SK-N-SH treated with all-trans-retinoic acid at 6 μM for 48 hours (cell line): Measurements from ENCODE around the gene ZNF619.

ENCODE experiments used
- ATAC-seq: fragments of 200-7000 bp; cut with Tn5 transposase; 3 replicates; pipeline ENCODE4 v1.9.1; 2020; ENCODE audit warnings: mild to moderate bottlenecking, moderate library complexity
- ARNTL ChIP-seq: fragments of 450-650 bp; formaldehyde crosslinking; IDR thresholded peaks from 2 replicates; pipeline ENCODE4 v1.5.0; 2020; ENCODE audit warnings: low read depth, mild to moderate bottlenecking, moderate library complexity, borderline replicate concordance
- BACH2 ChIP-seq: fragments of 250-450 bp; sonication (Bioruptor Pico); IDR thresholded peaks from 2 replicates; pipeline ENCODE4 v1.9.0; 2021; ENCODE audit warnings: mild to moderate bottlenecking, borderline replicate concordance
- CREB5 ChIP-seq: fragments of 250-450 bp; sonication (Bioruptor Pico); IDR thresholded peaks from 2 replicates; pipeline ENCODE4 v1.5.1; 2020; ENCODE audit warnings: low read depth, mild to moderate bottlenecking, moderate library complexity
- CSDC2 ChIP-seq: fragments of 250-450 bp; sonication (Bioruptor Pico); IDR thresholded peaks from 2 replicates; pipeline ENCODE4 v1.5.0; 2020; ENCODE audit warnings: mild to moderate bottlenecking, moderate library complexity
- CSRNP3 ChIP-seq: fragments of 250-450 bp; sonication (Bioruptor Pico); IDR thresholded peaks from 2 replicates; pipeline ENCODE4 v1.5.1; 2021; ENCODE audit warnings: mild to moderate bottlenecking, moderate library complexity
- ESRRG ChIP-seq: fragments of 250-450 bp; sonication (Bioruptor Pico); IDR thresholded peaks from 2 replicates; pipeline ENCODE4 v1.6.1; 2021; ENCODE audit warnings: mild to moderate bottlenecking
- GLIS3 ChIP-seq: fragments of 250-450 bp; sonication (Bioruptor Pico); IDR thresholded peaks from 2 replicates; pipeline ENCODE4 v1.5.0; 2020; ENCODE audit warnings: mild to moderate bottlenecking, moderate library complexity
- ISL1 ChIP-seq: fragments of 250-450 bp; sonication (Bioruptor Pico); IDR thresholded peaks from 2 replicates; pipeline ENCODE4 v2.1.2; 2022; ENCODE audit warnings: mild to moderate bottlenecking, moderate library complexity
- OSR1 ChIP-seq: fragments of 250-450 bp; sonication (Bioruptor Pico); IDR thresholded peaks from 2 replicates; pipeline ENCODE4 v1.8.0; 2022; ENCODE audit warnings: moderate library complexity, mild to moderate bottlenecking, inconsistent platforms
- PATZ1 ChIP-seq: fragments of 250-450 bp; sonication (Bioruptor Pico); IDR thresholded peaks from 2 replicates; pipeline ENCODE4 v1.8.0; 2020; ENCODE audit warnings: mild to moderate bottlenecking, moderate library complexity, borderline replicate concordance
- POU6F1 ChIP-seq: fragments of 250-450 bp; sonication (Bioruptor Pico); IDR thresholded peaks from 2 replicates; pipeline ENCODE4 v1.8.0; 2021; ENCODE audit warnings: low read depth, mild to moderate bottlenecking, moderate library complexity, borderline replicate concordance
- PPARA ChIP-seq: fragments of 250-450 bp; sonication (Bioruptor Pico); IDR thresholded peaks from 2 replicates; pipeline ENCODE4 v1.5.0; 2020; ENCODE audit warnings: mild to moderate bottlenecking, borderline replicate concordance
- RARB ChIP-seq: fragments of 250-450 bp; sonication (Bioruptor Pico); IDR thresholded peaks from 2 replicates; pipeline ENCODE4 v1.8.0; 2021; ENCODE audit warnings: mild to moderate bottlenecking, moderate library complexity
- SNAI2 ChIP-seq: fragments of 250-450 bp; sonication (Bioruptor Pico); IDR thresholded peaks from 2 replicates; pipeline ENCODE4 v1.5.0; 2020; ENCODE audit warnings: mild to moderate bottlenecking, moderate library complexity
- TCF4 ChIP-seq: fragments of 250-450 bp; sonication (Bioruptor Pico); IDR thresholded peaks from 2 replicates; pipeline ENCODE4 v1.8.0; 2021; ENCODE audit warnings: mild to moderate bottlenecking, moderate library complexity, borderline replicate concordance
- TOX ChIP-seq: fragments of 250-450 bp; sonication (Bioruptor Pico); IDR thresholded peaks from 2 replicates; pipeline ENCODE4 v1.8.0; 2021; ENCODE audit warnings: mild to moderate bottlenecking, moderate library complexity, borderline replicate concordance
- TSHZ2 ChIP-seq: fragments of 250-450 bp; sonication (Bioruptor Pico); IDR thresholded peaks from 2 replicates; pipeline ENCODE4 v1.5.0; 2020; ENCODE audit warnings: mild to moderate bottlenecking, moderate library complexity
- ZC3H10 ChIP-seq: fragments of 250-450 bp; sonication (Bioruptor Pico); IDR thresholded peaks from 2 replicates; pipeline ENCODE4 v1.5.1; 2021; ENCODE audit warnings: mild to moderate bottlenecking, moderate library complexity
- ZFP3 ChIP-seq: fragments of 250-450 bp; sonication (Bioruptor Pico); IDR thresholded peaks from 2 replicates; pipeline ENCODE4 v1.5.0; 2020; ENCODE audit warnings: mild to moderate bottlenecking, moderate library complexity
- ZFP30 ChIP-seq: fragments of 450-650 bp; formaldehyde crosslinking; IDR thresholded peaks from 2 replicates; pipeline ENCODE4 v1.5.0; 2022; ENCODE audit warnings: mild to moderate bottlenecking, moderate library complexity
- ZNF565 ChIP-seq: fragments of 450-650 bp; formaldehyde crosslinking; conservative IDR thresholded peaks from 2 replicates; pipeline ENCODE4 v1.5.0; 2020; ENCODE audit warnings: low read depth, mild to moderate bottlenecking, moderate library complexity
- ZNF70 ChIP-seq: fragments of 450-650 bp; formaldehyde crosslinking; IDR thresholded peaks from 2 replicates; pipeline ENCODE4 v1.5.0; 2020; ENCODE audit warnings: mild to moderate bottlenecking, moderate library complexity
- ZNF8 ChIP-seq: fragments of 450-650 bp; formaldehyde crosslinking; IDR thresholded peaks from 2 replicates; pipeline ENCODE4 v1.5.0; 2020; ENCODE audit warnings: mild to moderate bottlenecking, moderate library complexity

Gene ZNF619

GRCh38 chr3:40452057-40452456 lies 24.9 kb upstream of the ZNF619 start:
- no peak for ATAC-seq
- TF ChIP-seq BACH2 (CRISPR knock-in tag): no peak
- no peak for TF ChIP-seq PATZ1 (CRISPR knock-in tag)
- TF ChIP-seq CSRNP3 (CRISPR knock-in tag): no peak
- TF ChIP-seq ZFP3 (CRISPR knock-in tag): no peak
- TF ChIP-seq TSHZ2 (CRISPR knock-in tag): no peak
- no peak for TF ChIP-seq ZNF8 (CRISPR knock-in tag)
- TF ChIP-seq PPARA (CRISPR knock-in tag): no peak
- no peak for TF ChIP-seq POU6F1 (CRISPR knock-in tag)
- no peak for TF ChIP-seq CSDC2 (CRISPR knock-in tag)
- no peak for TF ChIP-seq OSR1 (CRISPR knock-in tag)
- no peak for TF ChIP-seq ZC3H10 (CRISPR knock-in tag)
- TF ChIP-seq GLIS3 (CRISPR knock-in tag): no peak
- TF ChIP-seq RARB (CRISPR knock-in tag): no peak
- no peak for TF ChIP-seq ARNTL (CRISPR knock-in tag)
- TF ChIP-seq TCF4 (CRISPR knock-in tag): no peak
- TF ChIP-seq ESRRG (CRISPR knock-in tag): no peak
- no peak for TF ChIP-seq TOX (CRISPR knock-in tag)
- TF ChIP-seq ZNF565 (CRISPR knock-in tag): no peak

- TF ChIP-seq ZNF8 (CRISPR knock-in tag): no peak
- TF ChIP-seq ZNF70 (CRISPR knock-in tag): no peak
- TF ChIP-seq ZNF565 (CRISPR knock-in tag): no peak
- TF ChIP-seq ISL1 (CRISPR knock-in tag): no peak
- TF ChIP-seq BACH2 (CRISPR knock-in tag): no peak
- no peak for TF ChIP-seq CREB5 (CRISPR knock-in tag)
- TF ChIP-seq CSDC2 (CRISPR knock-in tag): no peak
- TF ChIP-seq PATZ1 (CRISPR knock-in tag): no peak
- no peak for TF ChIP-seq ZFP30
- no peak for TF ChIP-seq ESRRG (CRISPR knock-in tag)
- no peak for TF ChIP-seq TCF4 (CRISPR knock-in tag)
- TF ChIP-seq SNAI2 (CRISPR knock-in tag): no peak
- no peak for TF ChIP-seq TSHZ2 (CRISPR knock-in tag)
- TF ChIP-seq GLIS3 (CRISPR knock-in tag): no peak
- TF ChIP-seq PPARA (CRISPR knock-in tag): no peak
- no peak for TF ChIP-seq ZC3H10 (CRISPR knock-in tag)
- no peak for TF ChIP-seq ZFP3 (CRISPR knock-in tag)
- TF ChIP-seq, all 23 proteins: peak for 0
- ATAC-seq: no peak
Measured at GRCh38 chr3:40452562-40452875, 24.4 kb upstream of the ZNF619 start.
